WTC11 (cell line): ENCODE results near the gene SH3BP2.

Source experiments
- AR ChIP-seq: fragments of 250-450 bp; sonication (Bioruptor Pico); IDR thresholded peaks from 2 replicates; pipeline ENCODE4 v1.9.0; 2021; ENCODE audit warnings: mild to moderate bottlenecking
- ATF2 ChIP-seq: sonication (generic); formaldehyde crosslinking; IDR thresholded peaks from 2 replicates; pipeline ENCODE4 v1.8.1; 2022; ENCODE audit warnings: low read depth, missing genetic modification reagents, borderline replicate concordance
- ATF3 ChIP-seq: sonication (generic); formaldehyde crosslinking; conservative IDR thresholded peaks from 2 replicates; pipeline ENCODE4 v1.8.1; 2022; ENCODE audit warnings: mild to moderate bottlenecking, missing genetic modification reagents
- CDX4 ChIP-seq: fragments of 250-450 bp; sonication (Bioruptor Pico); IDR thresholded peaks from 2 replicates; pipeline ENCODE4 v1.9.0; 2021; ENCODE audit warnings: moderate library complexity, mild to moderate bottlenecking, inconsistent platforms, borderline replicate concordance
- CREB1 ChIP-seq: sonication (generic); formaldehyde crosslinking; IDR thresholded peaks from 2 replicates; pipeline ENCODE4 v1.8.0; 2023; ENCODE audit warnings: mild to moderate bottlenecking, missing genetic modification reagents
- CTCF ChIP-seq: fragments of 200-600 bp; IDR thresholded peaks from 2 replicates; pipeline ENCODE4 v1.8.0; 2022; ENCODE audit warnings: antibody characterized with exemption
- IRF1 ChIP-seq: sonication (generic); formaldehyde crosslinking; IDR thresholded peaks from 2 replicates; pipeline ENCODE4 v1.8.0; 2023; ENCODE audit warnings: missing genetic modification reagents
- MAX ChIP-seq: sonication (generic); formaldehyde crosslinking; IDR thresholded peaks from 2 replicates; pipeline ENCODE4 v1.8.0; 2022; ENCODE audit warnings: mild to moderate bottlenecking, missing genetic modification reagents
- NFYB ChIP-seq: sonication (generic); formaldehyde crosslinking; conservative IDR thresholded peaks from 2 replicates; pipeline ENCODE4 v1.8.0; 2022; ENCODE audit warnings: low read depth, missing genetic modification reagents
- PREB ChIP-seq: sonication (generic); formaldehyde crosslinking; IDR thresholded peaks from 2 replicates; pipeline ENCODE4 v1.8.1; 2022; ENCODE audit warnings: mild to moderate bottlenecking, missing genetic modification reagents, moderate library complexity, borderline replicate concordance
- USF1 ChIP-seq: sonication (generic); formaldehyde crosslinking; IDR thresholded peaks from 2 replicates; pipeline ENCODE4 v1.8.0; 2022; ENCODE audit warnings: mild to moderate bottlenecking, missing genetic modification reagents

GRCh38 chr4:2791518-2792395, 1.1 kb upstream of the SH3BP2 start:
- no peak for TF ChIP-seq CTCF
- no peak for TF ChIP-seq AR (CRISPR knock-in tag)
- TF ChIP-seq ATF2 = no peak
- TF ChIP-seq CDX4 (CRISPR knock-in tag) = no peak
- TF ChIP-seq CREB1 = no peak
- no peak for TF ChIP-seq MAX (CRISPR knock-in tag)
- no peak for TF ChIP-seq USF1 (CRISPR knock-in tag)
- TF ChIP-seq NFYB (CRISPR knock-in tag) = no peak
- no peak for TF ChIP-seq IRF1 (CRISPR knock-in tag)
- TF ChIP-seq ATF3 = no peak
- TF ChIP-seq PREB (CRISPR knock-in tag) = no peak
